Nephron (organoid): ENCODE results near the gene COL27A1.

Source experiments
- H3K27ac Mint-ChIP-seq, 3 experiments: 2 replicates each; pipeline ENCODE4 v1.8.0; 2020; ENCODE audit warnings: mixed read lengths in 3 of 3, mild to moderate bottlenecking in 2 of 3, moderate library complexity in 1 of 3
- H3K27me3 Mint-ChIP-seq: 2 replicates; pipeline ENCODE4 v1.8.0; 2021; ENCODE audit warnings: low read depth, mild to moderate bottlenecking, moderate library complexity, mixed read lengths
- H3K36me3 Mint-ChIP-seq: 2 replicates; pipeline ENCODE4 v1.8.0; 2020; ENCODE audit warnings: low read depth, mixed read lengths
- H3K4me1 Mint-ChIP-seq: 2 replicates; pipeline ENCODE4 v1.8.0; 2020; ENCODE audit warnings: mixed read lengths
- H3K4me3 Mint-ChIP-seq, 3 experiments: 2 replicates each; pipeline ENCODE4 v1.8.0; 2020; ENCODE audit warnings: mild to moderate bottlenecking in 3 of 3, mixed read lengths in 3 of 3, moderate library complexity in 2 of 3
- H3K9me3 Mint-ChIP-seq: 2 replicates; pipeline ENCODE4 v1.8.0; 2020; ENCODE audit warnings: mixed read lengths
- TF ChIP-seq, protein P1 (sequence below), 3 experiments: fragments of 200-600 bp; sonication (generic); IDR thresholded peaks; one replicate each; pipeline ENCODE4 v1.5.0; 2021; ENCODE audit warnings: antibody characterized with exemption in 3 of 3; ENCODE audit not compliant: unreplicated experiment in 3 of 3

COL27A1 gene

DNA sequence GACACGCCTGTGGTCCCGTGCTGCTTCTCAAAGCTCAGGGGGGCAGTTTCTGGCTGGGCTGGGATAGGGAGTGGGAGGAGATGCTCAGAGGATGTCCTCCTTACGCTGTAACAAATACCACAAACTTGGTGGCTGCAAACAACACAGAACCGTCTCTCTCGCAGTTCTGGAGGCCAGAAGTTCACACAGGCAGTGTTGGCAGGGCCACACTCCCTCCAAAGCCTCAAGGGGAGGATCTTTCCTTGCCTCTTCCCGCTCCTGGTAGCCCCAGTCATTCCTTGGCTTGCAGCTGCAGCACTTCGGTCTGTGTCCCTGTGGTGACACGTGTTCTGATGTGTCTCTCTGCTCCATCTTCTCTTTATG is 157.2 kb downstream of the COL27A1 start:
- TF ChIP-seq, protein P1, sequence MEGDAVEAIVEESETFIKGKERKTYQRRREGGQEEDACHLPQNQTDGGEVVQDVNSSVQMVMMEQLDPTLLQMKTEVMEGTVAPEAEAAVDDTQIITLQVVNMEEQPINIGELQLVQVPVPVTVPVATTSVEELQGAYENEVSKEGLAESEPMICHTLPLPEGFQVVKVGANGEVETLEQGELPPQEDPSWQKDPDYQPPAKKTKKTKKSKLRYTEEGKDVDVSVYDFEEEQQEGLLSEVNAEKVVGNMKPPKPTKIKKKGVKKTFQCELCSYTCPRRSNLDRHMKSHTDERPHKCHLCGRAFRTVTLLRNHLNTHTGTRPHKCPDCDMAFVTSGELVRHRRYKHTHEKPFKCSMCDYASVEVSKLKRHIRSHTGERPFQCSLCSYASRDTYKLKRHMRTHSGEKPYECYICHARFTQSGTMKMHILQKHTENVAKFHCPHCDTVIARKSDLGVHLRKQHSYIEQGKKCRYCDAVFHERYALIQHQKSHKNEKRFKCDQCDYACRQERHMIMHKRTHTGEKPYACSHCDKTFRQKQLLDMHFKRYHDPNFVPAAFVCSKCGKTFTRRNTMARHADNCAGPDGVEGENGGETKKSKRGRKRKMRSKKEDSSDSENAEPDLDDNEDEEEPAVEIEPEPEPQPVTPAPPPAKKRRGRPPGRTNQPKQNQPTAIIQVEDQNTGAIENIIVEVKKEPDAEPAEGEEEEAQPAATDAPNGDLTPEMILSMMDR (IDR thresholded peaks at IDR 0.05; ENCODE audit: unreplicated experiment in 3 of 3) = no peak
- H3K27me3 Mint-ChIP-seq = no peaks in the 10 kb centered on the region
- H3K4me1 Mint-ChIP-seq = no peaks in the 10 kb centered on the region
- H3K27ac Mint-ChIP-seq = no peak overlapping the region
- H3K36me3 Mint-ChIP-seq = peaks cover 28% of the 10 kb centered on the region
- no peaks in the 10 kb centered on the region for H3K9me3 Mint-ChIP-seq
- no peak overlapping the region for H3K4me3 Mint-ChIP-seq

DNA sequence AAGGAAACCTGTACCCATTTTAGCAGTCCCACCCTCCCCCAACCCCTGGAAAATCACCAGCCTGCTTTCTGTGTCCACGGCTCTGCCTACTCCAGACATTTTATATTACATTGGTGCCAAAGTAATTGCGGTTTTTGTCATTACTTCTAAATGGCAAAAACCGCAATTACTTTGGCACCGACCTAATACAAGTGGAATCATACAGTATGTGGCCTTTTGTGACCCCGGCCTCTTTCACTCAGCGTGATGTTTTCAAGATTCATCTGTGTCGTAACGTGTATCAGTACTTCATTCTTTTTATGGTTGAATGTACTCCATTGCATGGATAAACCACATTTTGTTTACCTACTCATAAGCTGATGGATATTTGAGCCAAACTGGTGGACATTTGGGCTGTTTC is 157.8 kb downstream of the COL27A1 start:
- H3K4me1 Mint-ChIP-seq = no peaks in the 10 kb centered on the region
- TF ChIP-seq, protein P1 (IDR thresholded peaks at IDR 0.05; ENCODE audit: unreplicated experiment in 3 of 3) = no peak
- peaks cover 28% of the 10 kb centered on the region for H3K36me3 Mint-ChIP-seq
- no peaks in the 10 kb centered on the region for H3K9me3 Mint-ChIP-seq
- no peak overlapping the region for H3K27ac Mint-ChIP-seq
- H3K4me3 Mint-ChIP-seq = no peak overlapping the region
- no peaks in the 10 kb centered on the region for H3K27me3 Mint-ChIP-seq

DNA sequence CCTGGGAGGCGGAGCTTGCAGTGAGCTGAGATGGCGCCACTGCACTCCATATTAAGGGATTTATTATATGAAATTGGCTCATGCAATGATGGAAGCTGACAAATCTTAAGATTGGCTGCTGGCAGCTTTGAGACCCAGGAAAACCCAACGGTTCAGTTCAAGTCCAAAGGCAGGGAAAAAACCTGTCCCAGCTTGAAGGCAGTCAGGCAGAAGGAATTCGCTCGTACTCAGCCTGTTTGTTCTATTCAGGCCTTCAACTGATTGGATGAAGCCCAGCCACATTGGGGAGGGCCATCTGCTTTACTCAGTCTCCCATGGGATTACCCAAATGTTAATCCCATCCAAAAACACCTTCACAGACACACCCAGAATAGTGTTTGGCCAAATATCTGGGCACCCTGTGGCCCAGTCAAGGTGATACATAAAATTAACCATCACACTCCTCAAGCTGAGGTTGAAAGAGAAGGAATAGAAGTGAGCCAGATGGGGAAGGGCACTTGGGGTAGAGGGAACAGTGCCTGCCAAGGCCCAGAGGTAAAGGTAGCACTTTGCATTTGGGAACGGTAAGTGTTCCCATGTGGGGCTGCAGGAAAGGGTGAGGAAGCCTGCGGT is 159.0 kb downstream of the COL27A1 start:
- peaks cover 28% of the 10 kb centered on the region for H3K36me3 Mint-ChIP-seq
- no peaks in the 10 kb centered on the region for H3K4me1 Mint-ChIP-seq
- H3K27ac Mint-ChIP-seq = no peak overlapping the region
- H3K27me3 Mint-ChIP-seq = no peaks in the 10 kb centered on the region
- TF ChIP-seq, protein P1 (IDR thresholded peaks at IDR 0.05; ENCODE audit: unreplicated experiment in 3 of 3) = no peak
- H3K4me3 Mint-ChIP-seq = no peak overlapping the region
- H3K9me3 Mint-ChIP-seq = no peaks in the 10 kb centered on the region

DNA sequence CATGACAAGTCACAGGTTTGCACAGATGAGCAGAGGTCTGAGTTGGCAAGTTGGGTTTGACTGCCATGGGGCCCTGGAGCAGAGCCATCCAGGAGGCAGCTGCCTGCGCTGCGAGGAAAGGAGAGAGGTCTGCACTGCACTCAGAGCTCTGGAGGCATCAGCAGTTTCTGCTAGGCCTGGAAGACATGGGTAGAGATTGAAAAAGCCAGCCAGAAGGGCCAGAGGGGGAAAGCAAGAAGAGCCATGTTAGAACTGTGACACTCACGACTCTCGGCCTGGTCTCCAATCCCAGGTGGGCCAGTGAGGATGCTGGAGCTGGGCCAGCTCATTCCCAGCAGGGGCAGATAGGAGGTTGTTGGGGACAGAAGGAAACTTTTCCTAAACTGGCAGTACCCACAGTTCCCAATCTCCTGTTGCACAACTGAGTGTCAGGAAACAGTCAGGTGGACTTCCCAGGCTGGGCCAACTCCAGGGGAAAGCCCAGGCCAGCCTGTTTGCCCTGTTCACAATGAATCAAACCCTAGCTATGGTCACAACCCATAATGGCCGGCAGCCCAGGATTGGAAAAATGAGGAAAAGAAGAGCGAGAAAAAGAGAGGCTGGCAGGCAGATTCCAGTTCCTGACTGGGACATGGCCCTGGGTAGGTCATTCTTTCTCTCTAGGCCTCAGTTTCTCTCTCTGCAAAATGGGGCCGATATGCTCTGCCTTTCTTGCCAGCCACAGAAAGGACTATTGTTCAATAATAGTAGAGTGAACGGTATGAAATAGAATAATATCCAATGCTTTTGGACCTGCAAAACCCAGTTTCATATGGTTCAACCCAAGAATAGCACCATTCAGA is 159.8 kb downstream of the COL27A1 start:
- H3K4me1 Mint-ChIP-seq = no peaks in the 10 kb centered on the region
- TF ChIP-seq, protein P1 (IDR thresholded peaks at IDR 0.05; ENCODE audit: unreplicated experiment in 3 of 3) = no peak
- H3K27ac Mint-ChIP-seq = no peak overlapping the region
- H3K9me3 Mint-ChIP-seq = no peaks in the 10 kb centered on the region
- H3K27me3 Mint-ChIP-seq = no peaks in the 10 kb centered on the region
- H3K36me3 Mint-ChIP-seq = peaks cover 27% of the 10 kb centered on the region
- H3K4me3 Mint-ChIP-seq = no peak overlapping the region

DNA sequence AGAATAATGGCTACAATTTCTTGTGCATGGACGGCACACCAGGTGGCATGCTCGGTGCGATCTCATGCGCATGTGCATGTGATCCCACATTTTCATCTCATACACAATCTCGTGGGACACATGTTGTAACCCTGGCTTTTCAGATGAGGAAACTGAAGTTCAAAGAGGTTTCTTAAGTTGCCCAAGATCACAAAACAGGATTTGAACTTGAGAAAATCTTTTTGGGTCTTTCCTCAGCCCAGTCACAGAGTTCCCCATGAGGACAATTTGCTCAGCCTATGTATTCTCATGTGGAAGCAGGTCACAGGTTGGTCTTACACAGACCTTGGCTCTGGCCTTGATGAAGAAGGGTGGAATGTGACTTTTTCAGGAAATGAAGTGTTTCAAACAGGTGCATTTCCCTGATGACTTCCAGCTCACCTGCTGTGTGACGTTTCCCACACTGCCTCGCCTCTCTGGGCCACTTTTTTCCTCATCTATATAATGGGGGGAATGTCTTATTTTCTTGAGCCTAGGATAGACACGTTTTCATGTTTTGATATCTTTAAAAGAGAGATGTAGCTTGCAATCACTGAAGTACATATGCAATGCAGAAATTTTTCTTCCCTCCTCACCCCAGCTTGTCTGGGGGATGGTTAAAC is 160.5 kb downstream of the COL27A1 start:
- Mint-ChIP-seq H3K27me3 (no peaks in the 10 kb centered on the region), H3K4me3 (no peak overlapping the region), H3K27ac (no peak overlapping the region), H3K9me3 (no peaks in the 10 kb centered on the region), H3K36me3 (peaks cover 21% of the 10 kb centered on the region), H3K4me1 (no peaks in the 10 kb centered on the region)
- TF ChIP-seq, protein P1 (IDR thresholded peaks at IDR 0.05; ENCODE audit: unreplicated experiment in 3 of 3) = no peak
